Raji (cell line): ENCODE measurements around the gene ZNFX1.

Experiments
- POLR2A ChIP-seq: IDR thresholded peaks from 2 replicates; pipeline ENCODE4 v1.6.1; 2011; ENCODE audit warnings: low read depth, low read length, control low read depth; ENCODE audit not compliant: insufficient read depth

Gene ZNFX1

GRCh38 chr20:49297605-49298530 is 20.0 kb upstream of the ZNFX1 start:
- no peak for TF ChIP-seq POLR2A

GRCh38 chr20:49293122-49293521 is 15.3 kb upstream of the ZNFX1 start:
- no peak for TF ChIP-seq POLR2A

- no peak for TF ChIP-seq POLR2A
These were observed 14.2 kb upstream of the ZNFX1 start for GRCh38 chr20:49292010-49292409.

- TF ChIP-seq POLR2A = no peak
These were observed 13.3 kb upstream of the ZNFX1 start for GRCh38 chr20:49291200-49291599.

- TF ChIP-seq POLR2A = no peak
These were observed 12.8 kb upstream of the ZNFX1 start for GRCh38 chr20:49290608-49291191.

GRCh38 chr20:49288784-49289696 is 11.2 kb upstream of the ZNFX1 start:
- no peak for TF ChIP-seq POLR2A

GRCh38 chr20:49288250-49288751 is 10.4 kb upstream of the ZNFX1 start:
- no peak for TF ChIP-seq POLR2A

- TF ChIP-seq POLR2A = no peak
These were observed 9.8 kb upstream of the ZNFX1 start for GRCh38 chr20:49287555-49288249.

GRCh38 chr20:49286689-49287551 is 9.1 kb upstream of the ZNFX1 start:
- TF ChIP-seq POLR2A = no peak

GRCh38 chr20:49285813-49286494 is 8.1 kb upstream of the ZNFX1 start:
- no peak for TF ChIP-seq POLR2A

GRCh38 chr20:49285233-49285668 is 7.4 kb upstream of the ZNFX1 start:
- TF ChIP-seq POLR2A = no peak

GRCh38 chr20:49284818-49285217 is 7.0 kb upstream of the ZNFX1 start:
- no peak for TF ChIP-seq POLR2A
